Measurements from ENCODE around the gene PCGF5. TPM values are rescaled to one million over a fixed set of nuclear protein-coding genes. Genes with fewer than 3 reads are reported as not detected.

The PCGF5 gene
- total and polyA plus RNA-seq, 2 of the 8 experiments (the other 6 are each of a cell fraction or from before 2014, with no cell fraction given), result 5.8 to 8.4 TPM

GRCh38 chr10:91227576-91227975, 7.1 kb downstream of the PCGF5 start (continued):
- TF ChIP-seq GABPA (IDR thresholded peaks at IDR 0.05; ENCODE audit: borderline replicate concordance, insufficient read depth, low read length) (no peak), BRCA1 (IDR thresholded peaks at IDR 0.05; ENCODE audit: low read depth, low read length) (no peak), SUZ12 (IDR thresholded peaks at IDR 0.05; ENCODE audit: low read length) (no peak)
